H1 (cell line): ENCODE data around the gene MSL3B.
A peak's percentile ranks its signal among the peaks of the same experiment; 100 is the strongest.

ENCODE experiments used
- BACH1 ChIP-seq: IDR thresholded peaks from 2 replicates; pipeline ENCODE4 v1.6.1; 2012; ENCODE audit warnings: low read length, improper control_type of control experiment
- CHD1 ChIP-seq: IDR thresholded peaks from 2 replicates; pipeline ENCODE4 v1.6.1; 2012; ENCODE audit warnings: low read depth, low read length, improper control_type of control experiment
- CREB1 ChIP-seq: IDR thresholded peaks from 2 replicates; pipeline ENCODE4 v1.6.1; 2012; ENCODE audit warnings: inconsistent platforms
- FOSL1 ChIP-seq: IDR thresholded peaks from 2 replicates; pipeline ENCODE4 v1.6.1; 2011; ENCODE audit warnings: mild to moderate bottlenecking, low read depth, low read length, moderate library complexity; ENCODE audit not compliant: insufficient read depth
- GABPA ChIP-seq: IDR thresholded peaks from 2 replicates; pipeline ENCODE4 v1.6.1; 2011; ENCODE audit warnings: mild to moderate bottlenecking, low read length, moderate library complexity, borderline replicate concordance; ENCODE audit not compliant: insufficient read depth
- HDAC2 ChIP-seq, 2 experiments: fragments of 300-600 bp in 1 of 2; sonication (generic) in 1 of 2; IDR thresholded peaks; 2 replicates each; pipeline ENCODE4 v1.6.1; 2011 to 2012; ENCODE audit warnings: low read depth in 2 of 2, low read length in 2 of 2, mild to moderate bottlenecking in 2 of 2, moderate library complexity in 2 of 2, borderline replicate concordance in 1 of 2, inconsistent platforms in 1 of 2
- JUN ChIP-seq: IDR thresholded peaks from 2 replicates; pipeline ENCODE4 v1.6.1; 2011; ENCODE audit warnings: low read depth, mild to moderate bottlenecking, improper control_type of control experiment, low read length
- PHF8 ChIP-seq: fragments of 200-600 bp; sonication (generic); conservative IDR thresholded peaks from 2 replicates; pipeline ENCODE4 v1.7.1; 2012; ENCODE audit warnings: low read depth, mild to moderate bottlenecking, inconsistent platforms, low read length, moderate library complexity
- SP2 ChIP-seq: IDR thresholded peaks from 2 replicates; pipeline ENCODE4 v1.6.1; 2012; ENCODE audit warnings: mild to moderate bottlenecking, low read length, inconsistent platforms
- TAF7 ChIP-seq: optimal IDR thresholded peaks from 2 replicates; pipeline ENCODE3; 2011; ENCODE audit warnings: low read depth, mild to moderate bottlenecking, inconsistent platforms, low read length, moderate library complexity, borderline replicate concordance
- TBP ChIP-seq: IDR thresholded peaks from 2 replicates; pipeline ENCODE4 v1.6.1; 2011; ENCODE audit warnings: low read depth, low read length, improper control_type of control experiment
- YY1 ChIP-seq: IDR thresholded peaks from 2 replicates; pipeline ENCODE4 v1.6.1; 2011; ENCODE audit warnings: low read depth, mild to moderate bottlenecking, low read length
- TF ChIP-seq, protein P1 (sequence below), 3 experiments: IDR thresholded peaks; 1 replicate in 2 of 3; 2 replicates in 1 of 3; pipeline versions ENCODE4 v1.5.1 to v1.6.1; 2011; ENCODE audit warnings: low read length in 3 of 3, mild to moderate bottlenecking in 3 of 3, inconsistent platforms in 2 of 3, low read depth in 1 of 3, moderate library complexity in 1 of 3; ENCODE audit not compliant: insufficient read depth in 1 of 3; ENCODE audit errors: control extremely low read depth in 1 of 3
- TF ChIP-seq, protein P2 (sequence below): IDR thresholded peaks from 2 replicates; pipeline ENCODE4 v1.6.1; 2011; ENCODE audit warnings: low read length, improper control_type of control experiment

Gene MSL3B

DNA sequence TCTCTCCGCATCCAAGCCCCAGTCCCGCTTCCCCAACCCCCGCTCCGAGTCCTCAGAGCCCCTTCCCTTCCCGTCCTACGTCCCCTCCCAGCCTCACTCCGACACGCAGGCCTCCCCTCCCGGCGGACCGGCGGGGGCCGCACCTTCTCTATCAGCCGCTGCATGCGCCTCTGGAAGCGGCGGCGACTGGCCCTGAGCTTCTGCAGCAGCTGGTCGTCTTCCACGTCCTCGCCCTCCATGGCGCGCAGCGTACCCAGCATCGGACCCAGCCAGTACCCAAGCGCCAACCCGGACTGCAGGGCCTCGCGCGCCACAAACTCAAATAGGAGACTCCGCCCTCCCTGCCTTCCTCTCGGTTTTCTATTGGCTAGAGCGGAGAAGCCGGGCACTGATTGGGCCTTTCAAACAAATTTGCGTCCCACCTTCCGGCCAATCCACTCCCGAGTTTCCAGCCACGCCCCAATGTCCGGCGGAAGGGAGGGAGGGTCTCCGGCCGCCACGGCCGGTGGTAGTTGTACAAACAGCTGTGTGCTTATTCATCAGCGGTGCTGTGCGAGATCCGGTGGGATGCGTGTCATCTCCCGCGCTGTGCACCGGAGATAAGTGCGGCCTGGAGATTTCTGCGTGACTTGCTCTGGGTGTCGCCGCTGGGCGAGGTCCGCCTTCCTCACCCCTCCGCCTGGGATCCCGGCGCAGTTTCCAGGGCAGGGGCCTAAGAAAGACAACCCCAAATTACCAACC, 13.8 kb downstream of the MSL3B start, which contains the start of gene HJURP (continued):
- TF ChIP-seq TBP = peak; percentile 83
- TF ChIP-seq BACH1 = no peak
- no peak for TF ChIP-seq CHD1
- TF ChIP-seq PHF8 = peak; percentile 85
- peak in 1 of 2 experiments; percentile 80; a peak in 2 of 4 replicates for TF ChIP-seq HDAC2 (IDR thresholded peaks at IDR 0.05; ENCODE audit: borderline replicate concordance in 1 of 2, low read depth in 2 of 2, low read length in 2 of 2)
- TF ChIP-seq, protein P1, sequence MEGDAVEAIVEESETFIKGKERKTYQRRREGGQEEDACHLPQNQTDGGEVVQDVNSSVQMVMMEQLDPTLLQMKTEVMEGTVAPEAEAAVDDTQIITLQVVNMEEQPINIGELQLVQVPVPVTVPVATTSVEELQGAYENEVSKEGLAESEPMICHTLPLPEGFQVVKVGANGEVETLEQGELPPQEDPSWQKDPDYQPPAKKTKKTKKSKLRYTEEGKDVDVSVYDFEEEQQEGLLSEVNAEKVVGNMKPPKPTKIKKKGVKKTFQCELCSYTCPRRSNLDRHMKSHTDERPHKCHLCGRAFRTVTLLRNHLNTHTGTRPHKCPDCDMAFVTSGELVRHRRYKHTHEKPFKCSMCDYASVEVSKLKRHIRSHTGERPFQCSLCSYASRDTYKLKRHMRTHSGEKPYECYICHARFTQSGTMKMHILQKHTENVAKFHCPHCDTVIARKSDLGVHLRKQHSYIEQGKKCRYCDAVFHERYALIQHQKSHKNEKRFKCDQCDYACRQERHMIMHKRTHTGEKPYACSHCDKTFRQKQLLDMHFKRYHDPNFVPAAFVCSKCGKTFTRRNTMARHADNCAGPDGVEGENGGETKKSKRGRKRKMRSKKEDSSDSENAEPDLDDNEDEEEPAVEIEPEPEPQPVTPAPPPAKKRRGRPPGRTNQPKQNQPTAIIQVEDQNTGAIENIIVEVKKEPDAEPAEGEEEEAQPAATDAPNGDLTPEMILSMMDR (IDR thresholded peaks at IDR 0.05; ENCODE audit: control extremely low read depth in 1 of 3, insufficient read depth in 1 of 3, low read depth in 1 of 3, low read length in 3 of 3) = no peak
- no peak for TF ChIP-seq JUN
- TF ChIP-seq FOSL1 = no peak
- TF ChIP-seq, protein P2, sequence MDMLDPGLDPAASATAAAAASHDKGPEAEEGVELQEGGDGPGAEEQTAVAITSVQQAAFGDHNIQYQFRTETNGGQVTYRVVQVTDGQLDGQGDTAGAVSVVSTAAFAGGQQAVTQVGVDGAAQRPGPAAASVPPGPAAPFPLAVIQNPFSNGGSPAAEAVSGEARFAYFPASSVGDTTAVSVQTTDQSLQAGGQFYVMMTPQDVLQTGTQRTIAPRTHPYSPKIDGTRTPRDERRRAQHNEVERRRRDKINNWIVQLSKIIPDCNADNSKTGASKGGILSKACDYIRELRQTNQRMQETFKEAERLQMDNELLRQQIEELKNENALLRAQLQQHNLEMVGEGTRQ = no peak
- TF ChIP-seq CREB1 = peak; percentile 45; the same call in 1 of the 2 replicates
- peak; percentile 86 for TF ChIP-seq TAF7
- no peak for TF ChIP-seq GABPA
- TF ChIP-seq SP2 = peak; percentile 25; the same call in 1 of the 2 replicates
- 0 out of 2 replicates have a peak, but pooled peaks have one; percentile 39 for TF ChIP-seq YY1
